HG02571 (cell line): Measurements from ENCODE around the gene DOCK7.
"Not testable (repeated sequence)": the region's sequence is repeated elsewhere in the genome, so short reads cannot be mapped to it uniquely, and the experiment has no call there.

Experiments used
- ATAC-seq: cut with Tn5 transposase; IDR thresholded peaks from one replicate; pipeline ENCODE4 v1.9.1; 2021; ENCODE audit warnings: mild to moderate bottlenecking, moderate library complexity; ENCODE audit not compliant: unreplicated experiment

DOCK7 gene

GRCh38 chr1:62612770-62613169, 75.4 kb downstream of the DOCK7 start:
- ATAC-seq = no peak

GRCh38 chr1:62610588-62610987, 77.6 kb downstream of the DOCK7 start:
- ATAC-seq = not testable (repeated sequence)

- ATAC-seq = no peak
Measured at GRCh38 chr1:62608905-62609304, 79.3 kb downstream of the DOCK7 start.

- no peak for ATAC-seq
Measured at GRCh38 chr1:62601457-62601856, 86.7 kb downstream of the DOCK7 start.

- no peak for ATAC-seq
Measured at GRCh38 chr1:62599044-62599443, 89.1 kb downstream of the DOCK7 start.

GRCh38 chr1:62597281-62597680, 90.9 kb downstream of the DOCK7 start, which contains the start of gene ANGPTL3:
Gene ANGPTL3, plus strand, starts transcription at chr1:62597520. Its CDS starts 47 bp downstream, at chr1:62597567.
- ATAC-seq = no peak

- no peak for ATAC-seq
Measured at GRCh38 chr1:62595647-62596046, 92.5 kb downstream of the DOCK7 start.

GRCh38 chr1:62593825-62594394, 94.3 kb downstream of the DOCK7 start:
- ATAC-seq = no peak

- ATAC-seq = no peak
Measured at GRCh38 chr1:62590970-62591368, 97.2 kb downstream of the DOCK7 start.

GRCh38 chr1:62590255-62590969, 97.8 kb downstream of the DOCK7 start:
- no peak for ATAC-seq

GRCh38 chr1:62589321-62589720, 98.9 kb downstream of the DOCK7 start:
- no peak for ATAC-seq

- no peak for ATAC-seq
Measured at GRCh38 chr1:62588000-62588399, 100.2 kb downstream of the DOCK7 start.

- no peak for ATAC-seq
Measured at GRCh38 chr1:62585469-62586155, 102.6 kb downstream of the DOCK7 start.

GRCh38 chr1:62573675-62574074, 114.5 kb downstream of the DOCK7 start:
- ATAC-seq = no peak

- no peak for ATAC-seq
Measured at GRCh38 chr1:62572476-62572875, 115.7 kb downstream of the DOCK7 start.

GRCh38 chr1:62571517-62571916, 116.7 kb downstream of the DOCK7 start:
- ATAC-seq = not testable (repeated sequence)

- ATAC-seq = not testable (repeated sequence)
Measured at GRCh38 chr1:62567926-62568325, 120.3 kb downstream of the DOCK7 start.

GRCh38 chr1:62567182-62567581, 121.0 kb downstream of the DOCK7 start:
- ATAC-seq = not testable (repeated sequence)

GRCh38 chr1:62561306-62561705, 126.9 kb downstream of the DOCK7 start:
- no peak for ATAC-seq

- no peak for ATAC-seq
Measured at GRCh38 chr1:62544570-62544969, 143.6 kb downstream of the DOCK7 start.

- no peak for ATAC-seq
Measured at GRCh38 chr1:62541048-62541447, 147.1 kb downstream of the DOCK7 start.

GRCh38 chr1:62539028-62539447, 149.1 kb downstream of the DOCK7 start:
- ATAC-seq = no peak
